ENCODE results near the gene SHISA6.

DNA sequence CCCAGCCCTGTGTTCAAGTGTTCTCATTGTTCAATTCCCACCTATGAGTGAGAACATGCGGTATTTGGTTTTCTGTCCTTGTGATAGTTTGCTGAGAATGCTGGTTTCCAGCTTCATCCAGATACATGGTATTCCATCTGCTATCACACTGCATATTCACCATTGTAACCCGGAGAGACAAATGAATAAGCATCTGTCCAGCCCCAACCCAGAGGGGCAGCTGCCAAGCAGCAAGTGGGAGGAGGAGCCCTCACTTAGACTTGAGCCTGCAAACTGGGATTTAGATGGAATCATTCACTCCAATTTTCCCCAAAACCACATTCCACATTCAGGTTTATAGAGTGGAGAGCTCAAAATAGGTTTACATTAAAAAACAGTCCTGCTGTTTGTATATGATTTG, 41.6 kb downstream of the SHISA6 start:
- TF ChIP-seq, protein P1, sequence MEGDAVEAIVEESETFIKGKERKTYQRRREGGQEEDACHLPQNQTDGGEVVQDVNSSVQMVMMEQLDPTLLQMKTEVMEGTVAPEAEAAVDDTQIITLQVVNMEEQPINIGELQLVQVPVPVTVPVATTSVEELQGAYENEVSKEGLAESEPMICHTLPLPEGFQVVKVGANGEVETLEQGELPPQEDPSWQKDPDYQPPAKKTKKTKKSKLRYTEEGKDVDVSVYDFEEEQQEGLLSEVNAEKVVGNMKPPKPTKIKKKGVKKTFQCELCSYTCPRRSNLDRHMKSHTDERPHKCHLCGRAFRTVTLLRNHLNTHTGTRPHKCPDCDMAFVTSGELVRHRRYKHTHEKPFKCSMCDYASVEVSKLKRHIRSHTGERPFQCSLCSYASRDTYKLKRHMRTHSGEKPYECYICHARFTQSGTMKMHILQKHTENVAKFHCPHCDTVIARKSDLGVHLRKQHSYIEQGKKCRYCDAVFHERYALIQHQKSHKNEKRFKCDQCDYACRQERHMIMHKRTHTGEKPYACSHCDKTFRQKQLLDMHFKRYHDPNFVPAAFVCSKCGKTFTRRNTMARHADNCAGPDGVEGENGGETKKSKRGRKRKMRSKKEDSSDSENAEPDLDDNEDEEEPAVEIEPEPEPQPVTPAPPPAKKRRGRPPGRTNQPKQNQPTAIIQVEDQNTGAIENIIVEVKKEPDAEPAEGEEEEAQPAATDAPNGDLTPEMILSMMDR (IDR thresholded peaks at IDR 0.05): no peak
- no peak for TF ChIP-seq EZH2 (IDR thresholded peaks at IDR 0.05; ENCODE audit: borderline replicate concordance, insufficient read depth, low read depth, low read length, poor library complexity, severe bottlenecking)

Measured in B cell (primary cell).